ENCODE measurements around the gene MTHFD2L. TPM values are rescaled to one million over a fixed set of nuclear protein-coding genes. Genes with fewer than 3 reads are reported as not detected.
"Not testable (repeated sequence)": the region's sequence is repeated elsewhere in the genome, so short reads cannot be mapped to it uniquely, and the experiment has no call there.

The MTHFD2L gene
- total and polyA plus RNA-seq, 2 experiments from 2014 or later: 10.8 to 12.3 TPM

- H3K27ac ChIP-seq: no peak overlapping the region
- H3K9me3 ChIP-seq (ENCODE audit: low read depth): no peaks in the 10 kb centered on the region
- DNase-seq (ENCODE audit: low read depth in 1 of 2, low spot score in 1 of 2): peak in 1 of 2 donors; percentile 12
- no peaks in the 10 kb centered on the region for H3K4me1 ChIP-seq (ENCODE audit: low read depth)
- no peak for TF ChIP-seq CTCF (IDR thresholded peaks at IDR 0.05; ENCODE audit: low read depth, low read length)
- H3K4me3 ChIP-seq: no peak overlapping the region
- no peaks in the 10 kb centered on the region for H3K36me3 ChIP-seq
- H3K27me3 ChIP-seq: no peaks in the 10 kb centered on the region
These were observed 181.6 kb downstream of the MTHFD2L start for GRCh38 chr4:74339501-74339900.

GRCh38 chr4:74340421-74340820 lies 182.5 kb downstream of the MTHFD2L start:
- not testable (repeated sequence) for H3K27ac ChIP-seq; H3K4me1 ChIP-seq (ENCODE audit: low read depth); H3K27me3 ChIP-seq; DNase-seq (ENCODE audit: low read depth in 1 of 2, low spot score in 1 of 2); H3K4me3 ChIP-seq; H3K9me3 ChIP-seq (ENCODE audit: low read depth); H3K36me3 ChIP-seq

- DNase-seq (ENCODE audit: low read depth in 1 of 2, low spot score in 1 of 2): no peak
- TF ChIP-seq CTCF (IDR thresholded peaks at IDR 0.05; ENCODE audit: low read depth, low read length): no peak
- no peak overlapping the region for H3K27ac ChIP-seq
- no peaks in the 10 kb centered on the region for H3K27me3 ChIP-seq
- H3K4me1 ChIP-seq (ENCODE audit: low read depth): no peaks in the 10 kb centered on the region
- no peaks in the 10 kb centered on the region for H3K36me3 ChIP-seq
- H3K4me3 ChIP-seq: no peak overlapping the region
- H3K9me3 ChIP-seq (ENCODE audit: low read depth): no peaks in the 10 kb centered on the region
These were observed 186.1 kb downstream of the MTHFD2L start for GRCh38 chr4:74344031-74344430.

Other genes starting within 250 kb of the MTHFD2L start
- not detected in 2 replicates for gene PF4, start 176.1 kb upstream of the MTHFD2L start, total RNA-seq
- not detected in 2 replicates for gene PF4, start 176.1 kb upstream of the MTHFD2L start, polyA plus RNA-seq
- gene PPBP, start 169.9 kb upstream of the MTHFD2L start, total RNA-seq: not detected in 2 replicates
- gene PPBP, start 169.9 kb upstream of the MTHFD2L start, polyA plus RNA-seq: not detected in 2 replicates
- not detected in 2 replicates for gene CXCL5, start 159.4 kb upstream of the MTHFD2L start, total RNA-seq
- gene CXCL5, start 159.4 kb upstream of the MTHFD2L start, polyA plus RNA-seq: not detected in 2 replicates
- not detected in 2 replicates for gene CXCL3, start 119.4 kb upstream of the MTHFD2L start, total RNA-seq
- 0.26 TPM in 1 of 2 replicates, not detected in the other for gene CXCL3, start 119.4 kb upstream of the MTHFD2L start, polyA plus RNA-seq
- not detected in 2 replicates for gene CXCL2, start 58.9 kb upstream of the MTHFD2L start, total RNA-seq
- not detected in 2 replicates for gene CXCL2, start 58.9 kb upstream of the MTHFD2L start, polyA plus RNA-seq
- not detected in 2 replicates for gene EPGN, start 150.4 kb downstream of the MTHFD2L start, total RNA-seq
- not detected in 2 replicates for gene EPGN, start 150.4 kb downstream of the MTHFD2L start, polyA plus RNA-seq
- not detected in 2 replicates for gene EREG, start 207.0 kb downstream of the MTHFD2L start, total RNA-seq
- gene EREG, start 207.0 kb downstream of the MTHFD2L start, polyA plus RNA-seq: not detected in 2 replicates

Measured in cardiac muscle cell (in vitro differentiated cells and primary cell).